NCI-H2196 treated with DMSO at 0.1 percent for 48 hours (cell line): ENCODE results near the gene MIXL1.

Experiments used
- DNase-seq: peaks from one replicate; lab custom pipeline; 2025; ENCODE audit not compliant: unreplicated experiment; lab: John Stamatoyannopoulos, UW

The MIXL1 gene

GRCh38 chr1:226276077-226276682 is 52.7 kb downstream of the MIXL1 start:
- DNase-seq = no peak
